Measurements from ENCODE around the gene SOX15. TPM values are rescaled to one million over a fixed set of nuclear protein-coding genes. Genes with fewer than 3 reads are reported as not detected.
A peak's percentile ranks its signal among the peaks of the same experiment; 100 is the strongest.

SOX15 gene
- total RNA-seq, 4 donors from 2014 or later: 2.3 to 4.3 TPM; not detected in 2

DNA sequence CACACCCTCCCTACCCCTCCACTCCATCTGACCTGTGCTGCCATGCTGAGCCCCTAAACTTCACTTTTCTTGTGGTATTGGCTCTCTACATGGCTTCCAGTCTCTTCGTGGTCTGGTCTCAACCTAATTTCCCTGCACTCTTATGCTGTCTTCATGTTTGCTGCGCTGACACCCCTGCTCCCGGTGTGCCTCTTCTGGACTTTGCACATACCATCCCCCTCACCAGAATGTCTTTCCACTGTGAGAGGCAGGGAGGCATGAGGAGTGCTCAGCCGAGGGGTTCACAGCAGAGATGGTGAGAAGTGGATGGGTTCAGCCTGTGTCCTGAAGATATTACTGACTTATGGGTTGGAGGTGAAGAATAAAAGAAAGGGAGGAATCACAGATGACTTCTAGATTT, 38.5 kb downstream of the SOX15 start:
- H3K36me3 ChIP-seq: no peaks in the 10 kb centered on the region
- WGBS, 2 donors (ENCODE audit: low coverage in 1 of 2): 81% methylated on average over 4 of the region's 4 CpGs; no CpG with 5 or more reads in 1 of the 2 donors
- H3K4me3 ChIP-seq: no peak overlapping the region
- in situ Hi-C loops (cut with MboI; ENCODE audit: low pct_ligation_motif_present in 1 of 4, low pct_unique_long_range_greater_than_20kb in 1 of 4, low sequenced_read_pairs in 3 of 4): no loop called here
- intact Hi-C loops (cut with DNase I; ENCODE audit: low total_unique reads): loop anchor here (10.0 kb wide), 1 partner anchor 197 kb away; the partner anchor contains the start of genes KCTD11 and TMEM95
- H3K9me3 ChIP-seq: no peaks in the 10 kb centered on the region
- no peaks in the 10 kb centered on the region for H3K27me3 ChIP-seq
- peak overlapping the region in 2 of 4 donors; percentile 51 to 58 for H3K27ac ChIP-seq
- H3K4me1 ChIP-seq: peaks cover 7 to 35% (median 19%) of the 10 kb centered on the region in 4 donors
- no peak for DNase-seq
- TF ChIP-seq POLR2AphosphoS5 (IDR thresholded peaks at IDR 0.05) (no peak), POLR2A (IDR thresholded peaks at IDR 0.05) (no peak), EP300 (IDR thresholded peaks at IDR 0.05; ENCODE audit: low read depth) (no peak)
- TF ChIP-seq, protein P1, sequence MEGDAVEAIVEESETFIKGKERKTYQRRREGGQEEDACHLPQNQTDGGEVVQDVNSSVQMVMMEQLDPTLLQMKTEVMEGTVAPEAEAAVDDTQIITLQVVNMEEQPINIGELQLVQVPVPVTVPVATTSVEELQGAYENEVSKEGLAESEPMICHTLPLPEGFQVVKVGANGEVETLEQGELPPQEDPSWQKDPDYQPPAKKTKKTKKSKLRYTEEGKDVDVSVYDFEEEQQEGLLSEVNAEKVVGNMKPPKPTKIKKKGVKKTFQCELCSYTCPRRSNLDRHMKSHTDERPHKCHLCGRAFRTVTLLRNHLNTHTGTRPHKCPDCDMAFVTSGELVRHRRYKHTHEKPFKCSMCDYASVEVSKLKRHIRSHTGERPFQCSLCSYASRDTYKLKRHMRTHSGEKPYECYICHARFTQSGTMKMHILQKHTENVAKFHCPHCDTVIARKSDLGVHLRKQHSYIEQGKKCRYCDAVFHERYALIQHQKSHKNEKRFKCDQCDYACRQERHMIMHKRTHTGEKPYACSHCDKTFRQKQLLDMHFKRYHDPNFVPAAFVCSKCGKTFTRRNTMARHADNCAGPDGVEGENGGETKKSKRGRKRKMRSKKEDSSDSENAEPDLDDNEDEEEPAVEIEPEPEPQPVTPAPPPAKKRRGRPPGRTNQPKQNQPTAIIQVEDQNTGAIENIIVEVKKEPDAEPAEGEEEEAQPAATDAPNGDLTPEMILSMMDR (IDR thresholded peaks at IDR 0.05): no peak

DNA sequence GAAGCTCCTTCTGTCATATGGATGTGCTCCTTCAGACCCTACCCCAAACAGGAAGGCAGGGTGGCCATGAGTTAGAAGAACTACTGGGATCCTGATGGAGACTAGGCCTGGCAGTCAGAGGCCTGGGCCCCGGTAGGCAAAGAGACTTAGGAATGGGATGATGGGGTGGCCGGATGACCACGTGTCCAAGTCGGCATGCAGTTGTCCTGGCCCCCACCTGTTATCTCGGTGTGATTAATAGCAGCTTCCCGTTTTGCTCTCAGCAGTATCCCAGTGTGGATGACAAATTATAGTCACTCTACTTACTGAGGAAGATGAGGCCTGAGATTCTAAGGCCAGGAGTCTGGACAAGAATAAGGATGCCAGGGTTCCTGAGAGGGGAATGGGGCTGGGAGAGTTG, 39.5 kb downstream of the SOX15 start:
- H3K27ac ChIP-seq: peak overlapping the region; percentile 84 to 92 (median 86)
- H3K4me1 ChIP-seq: peaks cover 7 to 34% (median 18%) of the 10 kb centered on the region in 4 donors
- intact Hi-C loops (cut with DNase I; ENCODE audit: low total_unique reads): loop anchor here (10.0 kb wide), 1 partner anchor 196 kb away; the partner anchor contains the start of genes KCTD11 and TMEM95
- TF ChIP-seq POLR2A (IDR thresholded peaks at IDR 0.05): no peak
- TF ChIP-seq EP300 (IDR thresholded peaks at IDR 0.05; ENCODE audit: low read depth): no peak
- TF ChIP-seq, protein P1 (IDR thresholded peaks at IDR 0.05): no peak
- no peak for TF ChIP-seq POLR2AphosphoS5 (IDR thresholded peaks at IDR 0.05)
- H3K4me3 ChIP-seq: peak overlapping the region in 1 of 4 donors; percentile 71
- H3K36me3 ChIP-seq: no peaks in the 10 kb centered on the region
- in situ Hi-C loops (cut with MboI; ENCODE audit: low pct_ligation_motif_present in 1 of 4, low pct_unique_long_range_greater_than_20kb in 1 of 4, low sequenced_read_pairs in 3 of 4): no loop called here
- H3K9me3 ChIP-seq: no peaks in the 10 kb centered on the region
- DNase-seq: no peak
- 74% methylated on average over 6 of the region's 6 CpGs; no CpG with 5 or more reads in 1 of the 2 donors for WGBS, 2 donors (ENCODE audit: low coverage in 1 of 2)
- H3K27me3 ChIP-seq: no peaks in the 10 kb centered on the region

DNA sequence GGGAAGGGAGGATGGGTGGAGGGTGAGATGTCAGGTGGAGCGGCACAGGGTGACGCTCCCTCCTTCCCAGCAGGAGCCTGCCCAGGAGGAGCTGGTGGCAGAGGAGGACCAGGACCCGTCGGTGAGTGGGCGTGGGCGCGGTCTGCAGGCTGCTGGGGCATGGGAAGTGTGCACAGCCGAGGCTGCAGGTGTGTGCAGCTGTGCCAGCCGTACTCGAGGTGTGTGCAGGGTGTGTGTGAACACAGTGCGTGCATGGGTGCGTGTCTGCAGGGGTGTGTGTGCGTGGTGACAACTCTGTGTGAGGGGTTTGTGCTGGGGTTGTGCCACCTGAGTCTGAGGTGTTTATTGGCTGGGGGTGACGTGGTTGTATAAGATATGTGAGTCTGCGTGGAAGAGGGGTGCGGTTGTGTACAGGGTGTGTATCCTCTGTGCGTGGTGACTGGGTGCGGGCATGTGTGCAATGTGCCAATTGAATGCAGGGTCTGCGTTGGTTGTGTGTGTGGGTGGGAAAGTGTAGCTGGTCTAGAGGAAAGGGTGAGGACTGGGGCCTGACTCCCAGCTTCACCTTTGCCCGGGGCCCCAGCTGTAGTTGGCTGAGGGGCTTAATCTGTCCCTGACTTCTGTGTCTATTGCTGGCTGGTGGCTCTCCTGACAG, 40.4 kb downstream of the SOX15 start:
- H3K27me3 ChIP-seq: no peaks in the 10 kb centered on the region
- TF ChIP-seq EP300 (IDR thresholded peaks at IDR 0.05; ENCODE audit: low read depth) (no peak), POLR2A (IDR thresholded peaks at IDR 0.05) (peak; percentile 8)
- no peaks in the 10 kb centered on the region for H3K36me3 ChIP-seq
- H3K9me3 ChIP-seq: no peaks in the 10 kb centered on the region
- WGBS, 2 donors (ENCODE audit: low coverage in 1 of 2): 18% methylated on average over 20 of the region's 20 CpGs; no CpG with 5 or more reads in 1 of the 2 donors
- DNase-seq: peak; percentile 62
- peak overlapping the region; percentile 45 to 71 (median 62) for H3K4me3 ChIP-seq
- H3K4me1 ChIP-seq: peaks cover 7 to 34% (median 18%) of the 10 kb centered on the region in 4 donors
- intact Hi-C loops (cut with DNase I; ENCODE audit: low total_unique reads): loop anchor here (10.0 kb wide), 1 partner anchor 195 kb away; the partner anchor contains the start of genes KCTD11 and TMEM95
- H3K27ac ChIP-seq: peak overlapping the region; percentile 84 to 92 (median 86)
- in situ Hi-C loops (cut with MboI; ENCODE audit: low pct_ligation_motif_present in 1 of 4, low pct_unique_long_range_greater_than_20kb in 1 of 4, low sequenced_read_pairs in 3 of 4): no loop called here

DNA sequence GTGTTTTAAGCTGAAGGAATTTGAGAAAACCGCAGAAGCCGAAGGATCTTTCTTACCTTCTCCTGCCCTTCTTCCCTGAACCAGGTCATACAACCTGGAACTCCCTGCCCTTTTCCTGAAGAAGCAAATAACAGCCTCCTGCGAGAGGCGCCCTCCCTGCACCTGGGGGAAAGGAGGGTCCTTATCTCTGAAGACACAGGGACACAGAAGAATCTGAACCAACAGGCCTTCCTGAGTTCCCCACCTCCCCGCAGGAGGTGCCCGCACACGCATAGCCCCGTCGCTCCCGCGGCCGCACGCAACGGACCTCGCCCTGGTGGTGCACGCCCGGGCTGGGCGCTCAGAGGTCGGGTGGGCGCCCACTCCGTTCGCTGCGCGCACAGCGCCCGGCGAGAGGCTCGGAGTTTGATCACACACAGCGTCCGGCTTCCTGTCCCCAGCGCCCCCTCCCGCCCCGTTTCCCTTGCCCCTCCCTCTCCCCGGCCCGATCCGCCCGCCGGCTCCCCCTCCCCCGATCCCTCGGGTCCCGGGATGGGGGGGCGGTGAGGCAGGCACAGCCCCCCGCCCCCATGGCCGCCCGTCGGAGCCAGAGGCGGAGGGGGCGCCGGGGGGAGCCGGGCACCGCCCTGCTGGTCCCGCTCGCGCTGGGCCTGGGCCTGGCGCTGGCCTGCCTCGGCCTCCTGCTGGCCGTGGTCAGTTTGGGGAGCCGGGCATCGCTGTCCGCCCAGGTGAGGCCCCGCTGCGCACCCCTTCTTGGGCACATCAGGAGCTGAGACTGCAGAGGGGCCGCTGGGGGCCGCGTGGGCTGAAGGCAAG, 41.1 kb downstream of the SOX15 start, which contains the start of gene TNFSF12:
TSS of gene TNFSF12 (plus strand) at position 474 of the 816 bp plus-strand sequence. CDS start at position 570, 96 bp downstream.
- no peaks in the 10 kb centered on the region for H3K27me3 ChIP-seq
- in situ Hi-C loops (cut with MboI; ENCODE audit: low pct_ligation_motif_present in 1 of 4, low pct_unique_long_range_greater_than_20kb in 1 of 4, low sequenced_read_pairs in 3 of 4): no loop called here
- 0% methylated on average over 50 of the region's 65 CpGs; no CpG with 5 or more reads in 1 of the 2 donors for WGBS, 2 donors (ENCODE audit: low coverage in 1 of 2)
- DNase-seq: peak; percentile 72
- TF ChIP-seq EP300 (IDR thresholded peaks at IDR 0.05; ENCODE audit: low read depth) (no peak), POLR2AphosphoS5 (IDR thresholded peaks at IDR 0.05) (peak in 2 of 3 donors; percentile 36 to 66), POLR2A (IDR thresholded peaks at IDR 0.05) (peak; percentile 23)
- TF ChIP-seq, protein P1 (IDR thresholded peaks at IDR 0.05): peak in 2 of 5 experiments; percentile 8 to 11
- H3K4me1 ChIP-seq: peaks cover 7 to 34% (median 18%) of the 10 kb centered on the region in 4 donors
- no peaks in the 10 kb centered on the region for H3K36me3 ChIP-seq
- H3K9me3 ChIP-seq: no peaks in the 10 kb centered on the region
- H3K27ac ChIP-seq: peak within 1 kb of the TSS; percentile 84 to 92 (median 86)
- intact Hi-C loops (cut with DNase I; ENCODE audit: low total_unique reads): no loop called here
- H3K4me3 ChIP-seq: peak within 1 kb of the TSS; percentile 45 to 71 (median 62)
